GM12878 (cell line): ENCODE results near the gene PRG3.

Experiments
- ATF7 ChIP-seq: fragments of 450-650 bp; IDR thresholded peaks from 2 replicates; pipeline ENCODE4 v1.6.1; 2016; ENCODE audit warnings: low read depth, mild to moderate bottlenecking
- CBFB ChIP-seq: IDR thresholded peaks from 2 replicates; pipeline ENCODE4 v1.6.1; 2016; ENCODE audit warnings: antibody characterized with exemption, low read depth
- GABPA ChIP-seq: IDR thresholded peaks from 2 replicates; pipeline ENCODE4 v1.6.1; 2014; ENCODE audit warnings: antibody characterized with exemption, low read depth, mild to moderate bottlenecking, inconsistent platforms
- KAT2A ChIP-seq: conservative IDR thresholded peaks from 2 replicates; pipeline ENCODE4 v1.6.1; 2011; ENCODE audit warnings: low read depth, low read length; ENCODE audit not compliant: control insufficient read depth
- MYC ChIP-seq: IDR thresholded peaks from 2 replicates; pipeline ENCODE4 v1.6.1; 2011; ENCODE audit warnings: mild to moderate bottlenecking, low read length, moderate library complexity, inconsistent platforms; ENCODE audit not compliant: insufficient read depth, insufficient replicate concordance, insufficient read length, severe bottlenecking
- STAT1 ChIP-seq: fragments of 450-650 bp; conservative IDR thresholded peaks from 2 replicates; pipeline ENCODE4 v1.6.1; 2014; ENCODE audit warnings: antibody characterized with exemption, mild to moderate bottlenecking
- ZBTB40 ChIP-seq: fragments of 450-650 bp; IDR thresholded peaks from 2 replicates; pipeline ENCODE4 v1.6.1; 2016; ENCODE audit warnings: mild to moderate bottlenecking, moderate library complexity, borderline replicate concordance
- TF ChIP-seq, protein P1 (sequence below): fragments of 450-650 bp; formaldehyde crosslinking; IDR thresholded peaks from 2 replicates; pipeline ENCODE4 v1.5.0; 2022; ENCODE audit warnings: mild to moderate bottlenecking, missing genetic modification characterization

DNA sequence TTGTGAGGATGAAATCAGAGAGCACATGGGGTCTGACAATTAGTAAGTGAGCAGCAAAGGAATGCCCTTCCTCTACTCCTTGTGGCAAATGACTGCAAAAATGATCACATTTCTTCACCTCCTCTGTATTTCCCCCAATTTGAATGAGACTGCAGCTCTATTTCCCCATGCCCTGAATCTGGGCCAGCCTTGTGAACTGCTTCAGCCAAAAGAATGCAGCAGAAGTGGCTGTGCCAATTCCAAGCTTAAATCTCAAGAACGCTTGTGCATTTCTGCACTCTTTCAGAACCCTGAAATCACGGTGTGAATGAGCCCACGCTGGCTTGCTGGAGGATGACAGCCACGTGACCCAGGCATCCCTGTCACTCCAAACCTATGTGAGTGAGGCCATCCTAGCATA lies 36.1 kb upstream of the PRG3 start:
- TF ChIP-seq STAT1 (no peak), ZBTB40 (no peak), KAT2A (no peak), CBFB (no peak), ATF7 (no peak), GABPA (no peak), MYC (no peak)
- TF ChIP-seq, protein P1, sequence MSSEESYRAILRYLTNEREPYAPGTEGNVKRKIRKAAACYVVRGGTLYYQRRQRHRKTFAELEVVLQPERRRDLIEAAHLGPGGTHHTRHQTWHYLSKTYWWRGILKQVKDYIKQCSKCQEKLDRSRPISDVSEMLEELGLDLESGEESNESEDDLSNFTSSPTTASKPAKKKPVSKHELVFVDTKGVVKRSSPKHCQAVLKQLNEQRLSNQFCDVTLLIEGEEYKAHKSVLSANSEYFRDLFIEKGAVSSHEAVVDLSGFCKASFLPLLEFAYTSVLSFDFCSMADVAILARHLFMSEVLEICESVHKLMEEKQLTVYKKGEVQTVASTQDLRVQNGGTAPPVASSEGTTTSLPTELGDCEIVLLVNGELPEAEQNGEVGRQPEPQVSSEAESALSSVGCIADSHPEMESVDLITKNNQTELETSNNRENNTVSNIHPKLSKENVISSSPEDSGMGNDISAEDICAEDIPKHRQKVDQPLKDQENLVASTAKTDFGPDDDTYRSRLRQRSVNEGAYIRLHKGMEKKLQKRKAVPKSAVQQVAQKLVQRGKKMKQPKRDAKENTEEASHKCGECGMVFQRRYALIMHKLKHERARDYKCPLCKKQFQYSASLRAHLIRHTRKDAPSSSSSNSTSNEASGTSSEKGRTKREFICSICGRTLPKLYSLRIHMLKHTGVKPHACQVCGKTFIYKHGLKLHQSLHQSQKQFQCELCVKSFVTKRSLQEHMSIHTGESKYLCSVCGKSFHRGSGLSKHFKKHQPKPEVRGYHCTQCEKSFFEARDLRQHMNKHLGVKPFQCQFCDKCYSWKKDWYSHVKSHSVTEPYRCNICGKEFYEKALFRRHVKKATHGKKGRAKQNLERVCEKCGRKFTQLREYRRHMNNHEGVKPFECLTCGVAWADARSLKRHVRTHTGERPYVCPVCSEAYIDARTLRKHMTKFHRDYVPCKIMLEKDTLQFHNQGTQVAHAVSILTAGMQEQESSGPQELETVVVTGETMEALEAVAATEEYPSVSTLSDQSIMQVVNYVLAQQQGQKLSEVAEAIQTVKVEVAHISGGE (CRISPR knock-in tag): no peak
